Sigmoid colon (tissue), 7 donors: ENCODE measurements around the gene MKKS. TPM values are rescaled to one million over a fixed set of nuclear protein-coding genes. Genes with fewer than 3 reads are reported as not detected.

Experiments
- DNase-seq: peaks from one replicate; pipeline ENCODE4 v3.0.0-alpha.2; 2019
- H3K27ac ChIP-seq, 4 donors: fragments of 200-600 bp; sonication (generic); one replicate each; pipeline ENCODE4 v1.5.1; 2016 to 2019; ENCODE audit warnings: mild to moderate bottlenecking in 1 of 4
- H3K27me3 ChIP-seq, 3 donors: fragments of 200-600 bp; sonication (generic); one replicate each; pipeline ENCODE4 v1.5.1; 2019; ENCODE audit warnings: mild to moderate bottlenecking in 1 of 3
- H3K36me3 ChIP-seq, 4 donors: fragments of 200-600 bp; sonication (generic); one replicate each; pipeline ENCODE4 v1.5.1; 2016 to 2019
- H3K4me1 ChIP-seq, 4 donors: fragments of 200-600 bp; sonication (generic); one replicate each; pipeline ENCODE4 v1.5.1; 2017 to 2019
- H3K4me3 ChIP-seq, 4 donors: fragments of 200-600 bp; sonication (generic); one replicate each; pipeline ENCODE4 v1.5.1; 2017 to 2019; ENCODE audit warnings: mild to moderate bottlenecking in 2 of 4, moderate library complexity in 1 of 4
- H3K9me3 ChIP-seq, 4 donors: fragments of 200-600 bp in 3 of 4; sonication (generic) in 3 of 4; one replicate each; pipeline versions ENCODE4 v1.5.1 to v1.6.1; 2013 to 2019
- EP300 ChIP-seq, 4 donors: sonication (generic); formaldehyde crosslinking; IDR thresholded peaks; one replicate each; pipeline ENCODE4 v1.6.1; 2017; ENCODE audit warnings: antibody characterized with exemption in 4 of 4
- POLR2A ChIP-seq, 2 donors: fragments of 450-650 bp; IDR thresholded peaks; one replicate each; pipeline ENCODE4 v1.6.1; 2016; ENCODE audit warnings: antibody characterized with exemption in 2 of 2, mild to moderate bottlenecking in 2 of 2, moderate library complexity in 2 of 2
- POLR2AphosphoS5 ChIP-seq, 4 donors: sonication (generic); formaldehyde crosslinking; IDR thresholded peaks; one replicate each; pipeline ENCODE4 v1.6.1; 2017; ENCODE audit warnings: antibody characterized with exemption in 4 of 4
- WGBS, 2 donors: extraction: QIAGEN DNeasy Blood & Tissue Kit; methylation state at CpG; one replicate each; pipeline ENCODE4 v1.1.7; 2013; 5-methylcytosine and 5-hydroxymethylcytosine counted together
- intact Hi-C: fragments of 100-400 bp; cut with DNase I; formaldehyde crosslinking; loops from one replicate; pipeline ENCODE4 v1.15.1; 2023
- polyA plus RNA-seq, 3 donors: library from polyadenylated mRNA; stranded (reverse); fragments of 200-250 nt; gene quantifications; one replicate each; pipeline ENCODE4 v1.2.3, GENCODE V29; 2013
- total RNA-seq, 4 donors: library from RNA; depleted of rRNA; stranded (reverse); fragments of >200 nt; gene quantifications; one replicate each; pipeline ENCODE4 v1.1.0, GENCODE V29; 2016
- TF ChIP-seq, protein P1 (sequence below), 4 experiments: fragments of 450-650 bp in 3 of 4; fragments of 200-600 bp in 1 of 4; IDR thresholded peaks; one replicate each; pipeline ENCODE4 v1.5.1; 2016 to 2019; ENCODE audit warnings: antibody characterized with exemption in 4 of 4, mild to moderate bottlenecking in 3 of 4, moderate library complexity in 2 of 4
- donor health status: healthy with polysubstance abuse.
- donor health status: Bipolar disorder and iron deficiency.
- donor health status: healthy.

Gene MKKS
- total and polyA plus RNA-seq, 7 donors: 16.2 to 29.8 (median 19.9) TPM

DNA sequence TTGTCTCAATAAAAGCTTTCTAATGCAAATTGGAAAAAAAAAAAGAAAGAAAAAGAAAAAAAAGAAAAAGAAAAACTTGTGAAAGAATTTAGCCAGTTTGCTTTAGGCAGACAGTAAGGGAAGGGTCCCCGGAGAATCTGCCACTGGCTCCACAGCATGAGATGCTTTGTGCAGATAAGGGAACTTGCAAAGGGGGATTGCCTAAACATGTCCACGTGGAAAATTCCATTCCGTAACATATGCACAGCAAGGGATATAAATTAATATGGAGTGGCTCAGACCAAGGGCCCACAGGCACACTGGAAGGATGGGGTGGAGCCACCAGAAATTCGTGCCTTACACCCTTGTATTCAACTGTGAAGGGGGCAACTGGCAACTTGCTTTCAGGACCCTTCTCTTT lies 45.4 kb downstream of the MKKS start:
- Histone ChIP-seq H3K36me3 (no peaks in the 10 kb centered on the region), H3K4me3 (no peak overlapping the region), H3K27ac (no peak overlapping the region), H3K9me3 (no peaks in the 10 kb centered on the region), H3K4me1 (no peaks in the 10 kb centered on the region), H3K27me3 (no peaks in the 10 kb centered on the region)
- no peak for TF ChIP-seq POLR2AphosphoS5 (IDR thresholded peaks at IDR 0.05)
- no peak for TF ChIP-seq EP300 (IDR thresholded peaks at IDR 0.05)
- TF ChIP-seq POLR2A (IDR thresholded peaks at IDR 0.05): no peak
- TF ChIP-seq, protein P1, sequence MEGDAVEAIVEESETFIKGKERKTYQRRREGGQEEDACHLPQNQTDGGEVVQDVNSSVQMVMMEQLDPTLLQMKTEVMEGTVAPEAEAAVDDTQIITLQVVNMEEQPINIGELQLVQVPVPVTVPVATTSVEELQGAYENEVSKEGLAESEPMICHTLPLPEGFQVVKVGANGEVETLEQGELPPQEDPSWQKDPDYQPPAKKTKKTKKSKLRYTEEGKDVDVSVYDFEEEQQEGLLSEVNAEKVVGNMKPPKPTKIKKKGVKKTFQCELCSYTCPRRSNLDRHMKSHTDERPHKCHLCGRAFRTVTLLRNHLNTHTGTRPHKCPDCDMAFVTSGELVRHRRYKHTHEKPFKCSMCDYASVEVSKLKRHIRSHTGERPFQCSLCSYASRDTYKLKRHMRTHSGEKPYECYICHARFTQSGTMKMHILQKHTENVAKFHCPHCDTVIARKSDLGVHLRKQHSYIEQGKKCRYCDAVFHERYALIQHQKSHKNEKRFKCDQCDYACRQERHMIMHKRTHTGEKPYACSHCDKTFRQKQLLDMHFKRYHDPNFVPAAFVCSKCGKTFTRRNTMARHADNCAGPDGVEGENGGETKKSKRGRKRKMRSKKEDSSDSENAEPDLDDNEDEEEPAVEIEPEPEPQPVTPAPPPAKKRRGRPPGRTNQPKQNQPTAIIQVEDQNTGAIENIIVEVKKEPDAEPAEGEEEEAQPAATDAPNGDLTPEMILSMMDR (IDR thresholded peaks at IDR 0.05): no peak
- no peak for DNase-seq
- intact Hi-C loops: no loop called here
- 62 to 75% methylated on average over 4 of the region's 4 CpGs for WGBS, 2 donors

DNA sequence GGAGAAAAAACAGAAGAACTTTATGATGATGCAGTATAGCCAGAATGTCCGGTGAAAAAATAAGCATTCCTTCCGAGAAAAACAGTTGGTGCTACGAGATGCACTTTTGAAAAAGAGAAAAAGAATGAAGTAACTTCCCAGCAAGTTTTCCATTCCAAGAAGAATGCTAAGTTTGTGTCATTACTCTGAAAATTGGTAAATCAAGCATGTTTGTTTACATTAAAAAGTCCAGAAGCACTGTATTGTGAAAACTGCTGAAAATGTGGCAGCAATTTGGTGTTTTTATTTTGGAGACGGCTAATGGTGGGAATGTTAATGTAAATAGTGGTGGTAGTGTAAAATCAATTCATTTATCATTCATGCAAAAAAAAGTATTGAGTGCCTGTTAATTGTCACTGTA lies 46.3 kb downstream of the MKKS start:
- no peaks in the 10 kb centered on the region for H3K36me3 ChIP-seq
- intact Hi-C loops: no loop called here
- no peaks in the 10 kb centered on the region for H3K4me1 ChIP-seq
- TF ChIP-seq EP300 (IDR thresholded peaks at IDR 0.05): no peak
- TF ChIP-seq, protein P1 (IDR thresholded peaks at IDR 0.05): no peak
- no peak for TF ChIP-seq POLR2AphosphoS5 (IDR thresholded peaks at IDR 0.05)
- no peak for TF ChIP-seq POLR2A (IDR thresholded peaks at IDR 0.05)
- H3K27me3 ChIP-seq: no peaks in the 10 kb centered on the region
- no peaks in the 10 kb centered on the region for H3K9me3 ChIP-seq
- H3K27ac ChIP-seq: no peak overlapping the region
- 81 to 87% methylated on average over 4 of the region's 4 CpGs for WGBS, 2 donors
- DNase-seq: no peak
- H3K4me3 ChIP-seq: no peak overlapping the region

DNA sequence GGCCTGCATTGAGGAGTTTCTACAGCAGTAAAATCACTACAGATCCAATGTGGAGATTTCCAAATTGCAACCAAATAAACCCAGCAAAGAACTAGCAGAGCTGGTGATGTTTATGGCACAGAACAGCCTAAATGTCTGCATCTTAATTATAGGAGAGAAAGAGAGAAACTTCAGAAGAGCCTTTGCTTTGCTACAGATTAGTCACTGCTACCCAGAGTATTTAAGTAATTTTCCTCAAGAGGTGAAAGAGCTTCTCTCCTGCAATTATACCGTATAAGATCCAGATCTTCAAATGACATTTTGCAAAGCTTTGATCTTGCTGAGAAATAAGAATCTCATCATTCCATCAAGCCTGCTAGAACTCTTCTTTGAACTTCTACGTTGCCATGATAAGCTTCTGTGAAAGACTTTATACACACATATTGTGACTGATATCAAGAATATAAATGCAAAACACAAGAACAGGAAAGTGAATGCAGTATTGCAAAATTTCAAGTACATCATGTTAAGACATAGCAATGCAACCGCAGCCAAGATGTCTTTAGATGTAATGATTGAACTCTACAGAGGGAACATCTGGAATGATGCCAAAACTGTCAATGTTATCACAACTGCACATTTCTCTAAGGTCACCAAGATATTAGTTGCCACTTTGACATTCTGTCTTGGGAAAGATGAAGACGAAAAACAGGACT lies 48.0 kb downstream of the MKKS start:
- Histone ChIP-seq H3K27me3 (no peaks in the 10 kb centered on the region), H3K4me1 (no peaks in the 10 kb centered on the region), H3K27ac (no peak overlapping the region), H3K36me3 (no peaks in the 10 kb centered on the region), H3K9me3 (no peaks in the 10 kb centered on the region), H3K4me3 (no peak overlapping the region)
- WGBS, 2 donors: 77 to 78% methylated on average over 4 of the region's 4 CpGs
- intact Hi-C loops: no loop called here
- no peak for DNase-seq
- TF ChIP-seq, protein P1 (IDR thresholded peaks at IDR 0.05): no peak
- TF ChIP-seq POLR2AphosphoS5 (IDR thresholded peaks at IDR 0.05): no peak
- TF ChIP-seq POLR2A (IDR thresholded peaks at IDR 0.05): no peak
- no peak for TF ChIP-seq EP300 (IDR thresholded peaks at IDR 0.05)

DNA sequence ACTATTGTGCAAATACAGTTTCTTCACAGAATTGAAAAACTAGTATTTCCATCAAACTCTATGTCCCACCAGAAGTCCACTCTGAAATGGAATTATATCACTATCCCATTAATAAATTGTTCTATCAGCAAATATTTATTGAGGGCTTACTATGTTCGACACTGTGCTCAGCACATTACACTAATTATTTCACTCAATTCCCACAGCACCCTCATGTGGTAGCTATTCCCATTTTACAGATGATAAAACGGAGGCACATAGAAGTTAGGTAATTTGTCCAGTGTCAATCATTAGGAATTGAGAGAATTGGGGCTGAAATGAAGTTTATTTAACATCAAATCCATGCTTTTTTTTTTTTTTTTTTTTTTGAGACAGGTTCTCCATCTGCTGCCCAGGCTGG lies 52.5 kb downstream of the MKKS start:
- intact Hi-C loops: no loop called here
- Histone ChIP-seq H3K36me3 (no peaks in the 10 kb centered on the region), H3K9me3 (no peaks in the 10 kb centered on the region), H3K27ac (no peak overlapping the region), H3K27me3 (no peaks in the 10 kb centered on the region), H3K4me1 (no peaks in the 10 kb centered on the region), H3K4me3 (no peak overlapping the region)
- WGBS, 2 donors: 74 to 87% methylated on average over 2 of the region's 2 CpGs
- no peak for TF ChIP-seq POLR2A (IDR thresholded peaks at IDR 0.05)
- TF ChIP-seq, protein P1 (IDR thresholded peaks at IDR 0.05): no peak
- no peak for TF ChIP-seq EP300 (IDR thresholded peaks at IDR 0.05)
- no peak for TF ChIP-seq POLR2AphosphoS5 (IDR thresholded peaks at IDR 0.05)
- DNase-seq: no peak

DNA sequence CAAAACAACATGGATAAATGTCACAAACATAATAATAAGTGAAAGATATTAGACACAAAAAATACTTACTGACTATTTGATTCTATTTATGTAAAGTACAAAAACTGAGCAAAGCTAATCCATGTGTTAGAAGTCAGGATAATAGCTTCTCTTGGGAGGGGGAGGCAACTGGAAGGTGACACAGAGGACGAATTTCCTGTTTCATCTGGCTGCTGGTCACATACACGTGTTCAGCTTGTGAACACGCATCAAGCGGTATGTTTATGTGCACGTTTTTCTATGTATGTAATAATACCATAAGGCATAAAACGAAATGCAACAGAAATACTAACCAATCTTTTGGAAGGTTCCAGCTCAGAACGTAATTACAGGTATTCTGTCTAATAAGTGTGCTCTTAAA lies 54.3 kb downstream of the MKKS start:
- 67 to 81% methylated on average over 7 of the region's 7 CpGs for WGBS, 2 donors
- H3K36me3 ChIP-seq: no peaks in the 10 kb centered on the region
- no peak overlapping the region for H3K27ac ChIP-seq

More for the DNA sequence above, 54.3 kb downstream of the MKKS start:
- H3K4me1 ChIP-seq: no peaks in the 10 kb centered on the region
- no peak overlapping the region for H3K4me3 ChIP-seq
- H3K27me3 ChIP-seq: no peaks in the 10 kb centered on the region
- no peak for DNase-seq
- TF ChIP-seq POLR2A (IDR thresholded peaks at IDR 0.05): no peak
- TF ChIP-seq, protein P1 (IDR thresholded peaks at IDR 0.05): no peak
- TF ChIP-seq POLR2AphosphoS5 (IDR thresholded peaks at IDR 0.05): no peak
- no peak for TF ChIP-seq EP300 (IDR thresholded peaks at IDR 0.05)
- no peaks in the 10 kb centered on the region for H3K9me3 ChIP-seq
- intact Hi-C loops: no loop called here
